IMR-90 (cell line): Measurements from ENCODE around the gene FBXW2. TPM values are rescaled to one million over a fixed set of nuclear protein-coding genes. Genes with fewer than 3 reads are reported as not detected.

Experiments used
- ATAC-seq: fragments of 200-7000 bp; cut with Tn5 transposase; 2 replicates; pipeline ENCODE4 v1.9.1; 2020; ENCODE audit warnings: low read depth, mild to moderate bottlenecking, moderate library complexity
- BruUV-seq: library from RNA; stranded (reverse); fragments of 400-500 nt; replicated peaks from 2 replicates; lab custom pipeline; 2021; lab: Mats Ljungman, UMichigan
- CTCF ChIA-PET: fragments of 300-600 bp; formaldehyde crosslinking; extraction: SDS; loops from one replicate; lab custom pipeline; 2021; ENCODE audit warnings: antibody characterized with exemption; lab: Yijun Ruan, JAX
- POLR2A ChIA-PET: fragments of 300-600 bp; sonication (Branson Sonifier 250); formaldehyde crosslinking; loops from one replicate; lab custom pipeline; 2022; ENCODE audit warnings: antibody characterized with exemption; ENCODE audit not compliant: unreplicated experiment; lab: Charles Lee
- DNase-seq: peaks from one replicate; pipeline ENCODE4 v3.0.0; 2013
- H2AFZ ChIP-seq: replicated peaks from 2 replicates; pipeline ENCODE3; 2013; ENCODE audit warnings: low read length, mild to moderate bottlenecking; ENCODE audit not compliant: poor library complexity
- H2AK5ac ChIP-seq: 2 replicates; pipeline ENCODE4 v1.6.1; 2013; ENCODE audit warnings: low read depth, low read length, inconsistent platforms
- H2AK9ac ChIP-seq: replicated peaks from 2 replicates; pipeline ENCODE3; 2013; ENCODE audit warnings: mild to moderate bottlenecking, low read depth, low read length, moderate library complexity; ENCODE audit not compliant: poor library complexity
- H2BK120ac ChIP-seq: 2 replicates; pipeline ENCODE4 v1.6.1; 2013; ENCODE audit warnings: low read depth, low read length, inconsistent platforms
- H2BK15ac ChIP-seq: 3 replicates; pipeline ENCODE4 v1.6.1; 2013; ENCODE audit warnings: low read depth, low read length, inconsistent platforms
- H2BK20ac ChIP-seq: 2 replicates; pipeline ENCODE4 v1.6.1; 2013; ENCODE audit warnings: low read depth, mild to moderate bottlenecking, inconsistent platforms, low read length, moderate library complexity
- H2BK5ac ChIP-seq: 2 replicates; pipeline ENCODE4 v1.6.1; 2013; ENCODE audit warnings: mild to moderate bottlenecking, low read depth, low read length, inconsistent platforms; ENCODE audit not compliant: poor library complexity, severe bottlenecking
- H3K14ac ChIP-seq: replicated peaks from 2 replicates; pipeline ENCODE4 v1.6.1; 2013; ENCODE audit warnings: low read depth, low read length, inconsistent platforms
- H3K18ac ChIP-seq: 2 replicates; pipeline ENCODE4 v1.6.1; 2013; ENCODE audit warnings: low read depth, low read length, control low read depth
- H3K23ac ChIP-seq: 2 replicates; pipeline ENCODE4 v1.6.1; 2013; ENCODE audit warnings: low read depth, low read length, inconsistent platforms
- H3K27ac ChIP-seq: 2 replicates; pipeline ENCODE4 v1.5.1; 2013; ENCODE audit warnings: mild to moderate bottlenecking, control low read depth, low read length; ENCODE audit not compliant: insufficient read depth
- H3K27me3 ChIP-seq: 2 replicates; pipeline ENCODE4 v1.6.1; 2013; ENCODE audit warnings: low read length; ENCODE audit not compliant: control insufficient read depth, insufficient read depth
- H3K36me3 ChIP-seq: 2 replicates; pipeline ENCODE4 v1.6.1; 2013; ENCODE audit warnings: low read length, mixed read lengths; ENCODE audit not compliant: control insufficient read depth, insufficient read depth
- H3K4ac ChIP-seq: 2 replicates; pipeline ENCODE4 v1.6.1; 2013; ENCODE audit warnings: low read depth, low read length, inconsistent platforms
- H3K4me1 ChIP-seq: 2 replicates; pipeline ENCODE4 v1.6.1; 2013; ENCODE audit warnings: low read length, mixed read lengths; ENCODE audit not compliant: control insufficient read depth, insufficient read depth
- H3K4me2 ChIP-seq: 2 replicates; pipeline ENCODE4 v1.6.1; 2013; ENCODE audit warnings: low read depth, mild to moderate bottlenecking, control low read depth, low read length, moderate library complexity
- H3K4me3 ChIP-seq: 2 replicates; pipeline ENCODE4 v1.5.1; 2013; ENCODE audit warnings: low read depth, mild to moderate bottlenecking, control low read depth, low read length, moderate library complexity; ENCODE audit not compliant: insufficient read depth
- H3K56ac ChIP-seq: 2 replicates; pipeline ENCODE4 v1.6.1; 2013; ENCODE audit warnings: low read length, inconsistent platforms; ENCODE audit not compliant: insufficient read depth; ENCODE audit errors: extremely low read depth
- H3K79me1 ChIP-seq, 2 experiments: 2 replicates each; pipeline ENCODE4 v1.6.1; 2013; ENCODE audit warnings: low read length in 2 of 2, inconsistent platforms in 1 of 2, low read depth in 1 of 2
- H3K9ac ChIP-seq: 2 replicates; pipeline ENCODE4 v1.6.1; 2013; ENCODE audit warnings: low read depth, low read length, control low read depth
- H3K9me1 ChIP-seq: 2 replicates; pipeline ENCODE4 v1.6.1; 2013; ENCODE audit warnings: low read length, inconsistent platforms; ENCODE audit not compliant: insufficient read depth
- H3K9me3 ChIP-seq: 2 replicates; pipeline ENCODE4 v1.6.1; 2013; ENCODE audit warnings: low read length; ENCODE audit not compliant: control insufficient read depth, insufficient read depth
- H4K20me1 ChIP-seq: 2 replicates; pipeline ENCODE4 v1.6.1; 2013; ENCODE audit warnings: low read length, inconsistent platforms; ENCODE audit not compliant: insufficient read depth
- H4K5ac ChIP-seq: 2 replicates; pipeline ENCODE4 v1.6.1; 2013; ENCODE audit warnings: mild to moderate bottlenecking, low read depth, low read length, control low read depth
- H4K8ac ChIP-seq, 2 experiments: 2 replicates each; pipeline ENCODE4 v1.6.1; 2013; ENCODE audit warnings: low read depth in 2 of 2, low read length in 2 of 2, control low read depth in 1 of 2, inconsistent platforms in 1 of 2
- H4K91ac ChIP-seq: 2 replicates; pipeline ENCODE4 v1.6.1; 2013; ENCODE audit warnings: low read depth, low read length, inconsistent platforms; ENCODE audit not compliant: insufficient read depth
- BHLHE40 ChIP-seq: fragments of 150-350 bp; IDR thresholded peaks from 2 replicates; pipeline ENCODE4 v1.6.1; 2016; ENCODE audit warnings: mild to moderate bottlenecking, low read depth, low read length
- CEBPB ChIP-seq: IDR thresholded peaks from 2 replicates; pipeline ENCODE4 v1.6.1; 2012; ENCODE audit warnings: low read depth, low read length, improper control_type of control experiment
- CHD1 ChIP-seq: IDR thresholded peaks from 2 replicates; pipeline ENCODE4 v1.6.1; 2012; ENCODE audit warnings: low read depth, low read length, improper control_type of control experiment
- ELK1 ChIP-seq: fragments of 150-350 bp; IDR thresholded peaks from 2 replicates; pipeline ENCODE4 v1.6.1; 2016; ENCODE audit warnings: low read depth, mild to moderate bottlenecking, low read length, moderate library complexity, borderline replicate concordance
- MAFK ChIP-seq: IDR thresholded peaks from 2 replicates; pipeline ENCODE4 v1.6.1; 2012; ENCODE audit warnings: low read depth, low read length, improper control_type of control experiment
- MAZ ChIP-seq: IDR thresholded peaks from 2 replicates; pipeline ENCODE4 v1.6.1; 2012; ENCODE audit warnings: low read depth, mild to moderate bottlenecking, low read length, improper control_type of control experiment, moderate library complexity, borderline replicate concordance
- MXI1 ChIP-seq: IDR thresholded peaks from 2 replicates; pipeline ENCODE4 v1.6.1; 2012; ENCODE audit warnings: low read depth, mild to moderate bottlenecking, low read length, moderate library complexity, borderline replicate concordance
- NFE2L2 ChIP-seq: fragments of 150-350 bp; IDR thresholded peaks from 2 replicates; pipeline ENCODE4 v1.6.1; 2016; ENCODE audit warnings: low read depth, mild to moderate bottlenecking, low read length
- RCOR1 ChIP-seq: IDR thresholded peaks from 2 replicates; pipeline ENCODE4 v1.6.1; 2012; ENCODE audit warnings: mild to moderate bottlenecking, low read length, improper control_type of control experiment; ENCODE audit not compliant: insufficient replicate concordance
- RFX5 ChIP-seq: IDR thresholded peaks from 2 replicates; pipeline ENCODE4 v1.8.0; 2012; ENCODE audit warnings: low read depth, mild to moderate bottlenecking, low read length, moderate library complexity
- SMC3 ChIP-seq: fragments of 150-350 bp; IDR thresholded peaks from 2 replicates; pipeline ENCODE4 v1.6.1; 2016; ENCODE audit warnings: low read depth, mild to moderate bottlenecking, antibody characterized with exemption, low read length, moderate library complexity
- WGBS, 2 experiments: methylation state at CpG; one replicate each; pipeline versions ENCODE4 v1.1.5 to v1.1.7; 2013; ENCODE audit warnings: missing lambda C conversion rate in 2 of 2; ENCODE audit not compliant: insufficient read length in 1 of 2; ENCODE audit errors: extremely low coverage in 2 of 2; 5-methylcytosine and 5-hydroxymethylcytosine counted together
- dilution Hi-C: fragments of 300-500 bp; cut with HindIII; formaldehyde crosslinking; loops from one replicate; pipeline ENCODE4 v1.14.3; 2018; ENCODE audit warnings: low sequenced_read_pairs; ENCODE audit not compliant: unreplicated experiment
- in situ Hi-C: fragments of 300-500 bp; cut with MboI; formaldehyde crosslinking; loops from 3 replicates; pipeline ENCODE4 v1.14.3; 2019; ENCODE audit warnings: low sequenced_read_pairs, inconsistent platforms, mixed read lengths
- intact Hi-C: fragments of 100-400 bp; cut with micrococcal nuclease; formaldehyde crosslinking; loops from 2 replicates; pipeline ENCODE4 v1.10.0; 2022
- polyA plus RNA-seq, 3 experiments: library from polyadenylated mRNA; depleted of rRNA; stranded (reverse); fragments of >200 nt; gene quantifications; 2 replicates each; pipeline ENCODE4 v1.2.3, GENCODE V29; 2012; ENCODE audit warnings: low replicate concordance in 1 of 3
- total RNA-seq: library from RNA; depleted of rRNA; stranded (reverse); fragments of >200 nt; gene quantifications from 2 replicates; pipeline ENCODE4 v1.2.3, GENCODE V29; 2012

FBXW2 gene
- total and polyA plus RNA-seq, 2 of the 4 experiments (the other 2 are of a cell fraction): 27.1 to 43.5 TPM

DNA sequence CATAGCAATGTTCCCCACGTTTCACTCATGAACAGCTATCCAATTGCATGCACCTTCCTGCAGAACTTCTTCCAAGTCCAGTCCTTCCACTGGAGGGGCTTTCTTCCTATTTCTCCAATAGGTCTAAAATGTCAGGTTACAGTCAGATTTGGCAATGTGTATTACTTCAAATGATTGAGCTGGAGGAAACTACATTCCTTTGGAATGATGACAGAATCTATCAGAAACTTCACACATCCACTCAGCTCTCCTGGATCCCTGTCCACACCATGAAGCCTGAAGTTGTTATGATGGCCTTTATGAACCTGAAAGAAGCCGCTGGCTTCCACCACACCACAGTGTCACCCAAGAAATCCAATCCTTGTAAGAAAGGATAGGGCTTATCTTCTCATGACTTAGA, 32.2 kb downstream of the FBXW2 start:
- Histone ChIP-seq H3K18ac (no peak overlapping the region; the same call in 1 of the 2 replicates), H3K23ac (no peak overlapping the region), H3K36me3 (peaks cover 17% of the 10 kb centered on the region), H3K4me3 (no peak overlapping the region), H3K9me3 (no peaks in the 10 kb centered on the region), H3K79me1 (peaks cover 0 to 22% of the 10 kb centered on the region in 2 experiments; a peak in 3 of 4 replicates), H4K8ac (no peak overlapping the region), H3K9ac (no peak overlapping the region), H4K20me1 (0 out of 2 replicates have a peak, but pooled peaks cover 3% of the 10 kb centered on the region), H3K4me1 (peaks cover 8% of the 10 kb centered on the region), H3K9me1 (0 out of 2 replicates have a peak, but pooled peaks cover 2% of the 10 kb centered on the region), H2AK5ac (no peak overlapping the region), H2BK5ac (no peak overlapping the region), H2BK15ac (no peak overlapping the region), H4K5ac (no peak overlapping the region), H2AK9ac (no peak overlapping the region), H3K14ac (no peak overlapping the region), H3K27ac (no peak overlapping the region), H3K27me3 (no peaks in the 10 kb centered on the region), H2BK20ac (no peak overlapping the region), H3K4ac (no peak overlapping the region), H4K91ac (no peak overlapping the region), H3K56ac (no peak overlapping the region), H3K4me2 (no peak overlapping the region), H2BK120ac (no peak overlapping the region), H2AFZ (no peak overlapping the region)
- DNase-seq: no peak
- CTCF ChIA-PET: interaction anchor here (0.7 to 1.1 kb wide), 2 partner anchors 141 to 148 kb away, joined by 3 read pairs; no protein-coding TSS in a partner anchor
- no CpG with 5 or more reads among the region's 2 CpGs for WGBS, 2 experiments
- TF ChIP-seq MAZ (no peak), BHLHE40 (no peak), RCOR1 (no peak), CHD1 (no peak), MAFK (no peak), RFX5 (no peak), CEBPB (no peak), SMC3 (no peak), MXI1 (no peak), NFE2L2 (no peak), ELK1 (no peak)
- dilution Hi-C loops (no loop called here), in situ Hi-C loops (loop anchor here (25.0 kb wide), 1 partner anchor 626 kb away; no protein-coding TSS in a partner anchor), intact Hi-C loops (no loop called here)
- BruUV-seq: no TSS peak
- ATAC-seq: peak; percentile 24
- POLR2A ChIA-PET: no interaction called here
